GM21447 (cell line): ENCODE data around the gene TRIM5.
A peak's percentile ranks its signal among the peaks of the same experiment; 100 is the strongest.
"Not testable (repeated sequence)": the region's sequence is repeated elsewhere in the genome, so short reads cannot be mapped to it uniquely, and the experiment has no call there.

ENCODE experiments used
- ATAC-seq: cut with Tn5 transposase; IDR thresholded peaks from one replicate; pipeline ENCODE4 v1.9.1; 2021; ENCODE audit not compliant: unreplicated experiment

Gene TRIM5, protein sequence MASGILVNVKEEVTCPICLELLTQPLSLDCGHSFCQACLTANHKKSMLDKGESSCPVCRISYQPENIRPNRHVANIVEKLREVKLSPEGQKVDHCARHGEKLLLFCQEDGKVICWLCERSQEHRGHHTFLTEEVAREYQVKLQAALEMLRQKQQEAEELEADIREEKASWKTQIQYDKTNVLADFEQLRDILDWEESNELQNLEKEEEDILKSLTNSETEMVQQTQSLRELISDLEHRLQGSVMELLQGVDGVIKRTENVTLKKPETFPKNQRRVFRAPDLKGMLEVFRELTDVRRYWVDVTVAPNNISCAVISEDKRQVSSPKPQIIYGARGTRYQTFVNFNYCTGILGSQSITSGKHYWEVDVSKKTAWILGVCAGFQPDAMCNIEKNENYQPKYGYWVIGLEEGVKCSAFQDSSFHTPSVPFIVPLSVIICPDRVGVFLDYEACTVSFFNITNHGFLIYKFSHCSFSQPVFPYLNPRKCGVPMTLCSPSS

GRCh38 chr11:5684646-5685362 lies at the start of gene TRIM5:
Gene TRIM5, minus strand, starts transcription at chr11:5685074. Its CDS starts 4,897 bp downstream, at chr11:5680177.
- ATAC-seq, result peak; percentile 74

DNA sequence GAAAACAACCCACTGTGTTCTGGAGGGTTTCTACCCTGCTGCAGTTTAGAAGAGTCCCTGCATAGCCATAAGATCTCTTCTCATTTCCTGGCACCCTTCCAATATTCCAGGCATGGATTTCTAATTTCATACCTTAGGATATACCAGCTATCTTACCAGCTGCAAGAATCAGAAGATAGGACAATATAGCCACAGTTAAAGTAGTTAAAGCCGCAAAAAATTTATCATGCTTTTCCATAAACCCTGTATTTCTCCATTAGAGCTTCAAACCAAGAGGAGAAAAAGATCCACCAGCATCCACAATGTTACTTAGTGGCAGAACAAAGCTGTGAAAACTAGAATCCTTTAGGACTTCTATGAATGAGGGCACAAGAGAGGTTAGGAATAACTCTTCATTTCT lies 42.8 kb upstream of the TRIM5 start:
- ATAC-seq, result no peak

- ATAC-seq, result no peak
Measured at GRCh38 chr11:5726351-5726750, 41.5 kb upstream of the TRIM5 start.

DNA sequence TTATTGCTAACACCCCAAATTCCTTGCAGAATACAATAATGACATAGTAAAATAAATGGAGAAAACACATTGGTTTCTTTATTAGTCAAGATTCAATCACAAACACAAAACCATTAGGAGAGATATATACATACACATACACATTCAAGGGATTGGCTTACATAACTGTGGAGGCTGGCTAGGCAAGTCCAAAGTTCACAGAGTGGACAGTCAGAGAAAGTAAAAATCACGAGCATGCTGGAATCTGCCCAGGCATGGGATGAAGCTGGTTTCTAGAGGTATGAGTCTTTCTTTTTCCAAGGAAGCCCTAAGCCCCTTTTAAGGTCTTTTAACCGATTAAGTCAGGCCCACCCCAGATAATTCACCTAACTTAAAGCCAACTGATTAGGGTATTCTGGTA lies 37.7 kb upstream of the TRIM5 start:
- no peak for ATAC-seq

GRCh38 chr11:5719703-5720495 lies 35.0 kb upstream of the TRIM5 start:
- ATAC-seq, result no peak

DNA sequence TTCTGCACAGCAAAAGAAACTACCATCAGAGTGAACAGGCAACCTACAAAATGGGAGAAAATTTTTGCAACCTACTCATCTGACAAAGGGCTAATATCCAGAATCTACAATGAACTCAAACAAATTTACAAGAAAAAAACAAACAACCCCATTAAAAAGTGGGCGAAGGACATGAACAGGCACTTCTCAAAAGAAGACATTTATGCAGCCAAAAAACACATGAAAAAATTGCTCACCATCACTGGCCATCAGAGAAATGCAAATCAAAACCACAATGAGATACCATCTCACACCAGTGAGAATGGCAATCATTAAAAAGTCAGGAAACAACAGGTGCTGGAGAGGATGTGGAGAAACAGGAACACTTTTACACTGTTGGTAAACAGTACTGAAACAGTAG lies 31.6 kb upstream of the TRIM5 start:
- not testable (repeated sequence) for ATAC-seq

DNA sequence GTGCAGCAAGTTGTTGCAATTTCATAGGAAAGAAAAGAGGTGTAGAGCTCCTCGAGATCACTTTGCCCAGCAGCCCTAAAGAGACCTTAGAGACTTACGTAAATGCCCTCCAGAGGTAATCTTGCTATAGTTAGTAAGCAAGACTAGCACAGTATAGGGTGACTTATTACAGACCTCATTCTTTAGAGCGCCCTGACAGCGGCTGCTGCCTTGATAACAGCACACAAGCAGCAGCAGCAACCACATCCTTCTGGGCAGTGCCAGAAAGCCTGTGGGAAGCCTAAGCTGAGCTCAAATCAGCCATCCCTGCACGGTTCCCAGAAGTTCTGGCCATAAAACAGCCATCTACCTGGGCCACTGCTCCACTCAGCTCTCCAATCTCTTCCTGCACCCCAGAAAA lies 28.8 kb upstream of the TRIM5 start:
- ATAC-seq, result no peak

- peak; percentile 61 for ATAC-seq
Measured at GRCh38 chr11:5712507-5712906, 27.6 kb upstream of the TRIM5 start.

DNA sequence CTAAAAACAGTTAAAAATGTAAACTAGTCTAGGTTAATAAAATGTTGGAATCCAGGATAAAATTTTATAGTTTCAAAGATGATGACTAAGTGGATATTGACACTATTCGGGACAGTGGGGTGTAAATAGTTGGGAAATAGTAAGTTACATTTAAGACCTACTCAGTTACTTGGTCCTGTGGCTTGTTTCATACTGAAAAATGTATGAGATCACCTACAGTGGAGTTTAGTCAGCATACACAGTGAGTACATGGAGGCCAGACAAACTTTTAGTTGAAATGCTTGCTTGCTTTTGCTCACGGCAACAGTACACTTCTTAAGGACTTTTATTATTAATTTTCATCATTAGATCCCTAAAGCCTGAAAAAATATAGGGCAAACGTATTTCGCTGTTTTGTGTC lies 20.8 kb upstream of the TRIM5 start:
- no peak for ATAC-seq

GRCh38 chr11:5703741-5704536 lies 19.1 kb upstream of the TRIM5 start:
- ATAC-seq, result peak; percentile 84

DNA sequence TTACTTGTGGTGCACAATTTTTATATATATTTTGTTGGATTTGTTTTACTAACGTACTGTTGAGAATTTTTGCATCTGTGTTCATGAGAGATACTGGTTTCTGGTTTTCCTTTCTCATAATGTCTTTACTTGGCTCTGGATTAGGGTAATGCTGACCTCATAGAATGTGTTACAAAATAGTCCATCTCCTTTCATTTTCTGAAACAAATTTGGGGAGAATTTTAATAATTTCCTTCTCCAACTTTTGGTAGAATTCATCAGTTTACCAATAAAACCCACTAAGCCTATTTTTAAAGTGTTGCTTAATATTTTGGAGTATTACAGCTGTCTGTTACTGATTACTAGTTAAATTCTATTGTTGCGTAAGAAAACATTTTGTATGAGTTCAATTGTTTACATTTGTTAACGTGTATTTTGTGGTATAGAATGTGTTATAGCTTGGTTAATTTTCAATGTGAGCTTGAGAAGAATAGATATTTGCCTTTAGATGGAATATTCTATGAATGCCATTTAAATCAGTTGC lies 16.2 kb upstream of the TRIM5 start:
- ATAC-seq, result no peak

DNA sequence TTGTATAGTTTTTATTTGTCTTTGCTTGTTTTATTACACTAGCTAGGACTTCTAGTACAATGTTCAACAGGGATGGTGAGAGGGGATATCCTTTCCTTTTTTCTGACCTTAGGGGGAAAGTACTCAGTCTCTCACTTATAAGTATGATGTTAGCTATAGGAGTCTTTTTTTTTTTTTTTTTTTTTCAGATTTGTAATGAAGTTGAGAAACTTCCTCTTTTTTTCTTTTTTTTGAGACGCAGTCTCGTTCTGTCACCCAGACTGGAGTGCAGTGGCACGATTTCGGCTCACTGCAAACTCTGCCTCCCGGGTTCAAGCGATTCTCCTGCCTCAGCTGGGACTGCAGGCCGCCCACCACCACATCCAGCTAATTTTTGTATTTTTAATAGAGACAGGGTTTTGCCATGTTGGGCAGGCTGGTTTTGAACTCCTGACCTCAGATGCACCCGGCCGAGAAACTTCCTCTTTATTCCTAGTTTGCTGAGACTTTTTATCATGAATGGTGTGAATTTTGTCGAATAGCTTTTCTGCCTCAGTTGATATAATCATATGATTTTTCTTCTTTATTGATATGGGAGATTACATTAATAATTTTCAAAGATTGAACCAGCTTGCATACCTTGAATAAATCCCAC lies 15.7 kb upstream of the TRIM5 start:
- ATAC-seq, result no peak

DNA sequence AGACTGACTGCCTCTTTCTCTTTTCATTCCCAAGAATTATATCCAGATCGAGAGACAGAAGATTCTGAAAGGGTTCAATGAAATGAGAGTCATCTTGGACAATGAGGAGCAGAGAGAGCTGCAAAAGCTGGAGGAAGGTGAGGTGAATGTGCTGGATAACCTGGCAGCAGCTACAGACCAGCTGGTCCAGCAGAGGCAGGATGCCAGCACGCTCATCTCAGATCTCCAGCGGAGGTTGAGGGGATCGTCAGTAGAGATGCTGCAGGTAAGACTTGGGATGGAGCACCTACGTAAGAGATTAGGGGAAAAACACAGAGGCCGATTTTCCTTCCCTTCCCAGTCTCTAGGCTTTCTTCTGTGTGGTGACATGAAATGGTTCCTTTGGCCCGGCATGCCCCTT lies 13.4 kb upstream of the TRIM5 start:
- ATAC-seq, result no peak

- no peak for ATAC-seq
Measured at GRCh38 chr11:5696210-5696609, 11.3 kb upstream of the TRIM5 start.

DNA sequence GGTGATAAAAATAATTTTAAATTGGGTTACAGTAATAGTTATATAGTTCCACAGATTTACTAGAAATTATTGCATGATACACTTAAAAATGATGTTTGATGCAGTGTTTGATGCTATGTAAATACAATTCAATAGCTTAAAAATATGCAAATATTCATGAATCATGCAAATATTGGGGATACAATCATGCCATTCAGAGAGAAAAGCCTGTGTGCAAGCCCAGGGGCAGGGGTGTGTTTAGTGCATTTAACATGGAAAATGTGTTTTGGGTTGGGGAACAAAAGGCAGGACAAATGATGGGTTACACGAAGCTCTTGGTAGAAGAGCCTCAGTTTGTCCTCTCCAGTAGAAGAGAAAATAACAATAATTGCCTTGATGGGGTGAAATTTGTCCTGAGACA lies 10.7 kb upstream of the TRIM5 start:
- no peak for ATAC-seq

GRCh38 chr11:5694642-5695041 lies 9.8 kb upstream of the TRIM5 start:
- no peak for ATAC-seq

DNA sequence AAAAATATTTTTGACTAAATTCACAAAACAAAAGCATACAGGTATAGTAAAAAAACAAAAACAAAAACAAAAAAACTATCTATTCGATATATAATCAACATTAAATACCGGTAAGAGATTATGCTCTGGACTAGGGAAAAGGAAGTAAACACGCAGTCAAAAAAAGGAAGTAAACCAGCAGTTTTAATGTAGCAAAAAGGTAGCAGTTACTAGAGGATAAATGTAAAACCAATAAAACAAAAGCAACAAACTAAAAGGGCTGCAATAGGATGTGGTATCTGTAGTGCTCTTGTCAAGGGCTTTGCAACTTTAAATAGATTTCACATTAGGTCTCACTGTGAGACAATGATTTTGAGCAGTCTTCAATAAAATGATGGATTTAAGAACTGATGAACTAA lies 7.1 kb upstream of the TRIM5 start:
- no peak for ATAC-seq

DNA sequence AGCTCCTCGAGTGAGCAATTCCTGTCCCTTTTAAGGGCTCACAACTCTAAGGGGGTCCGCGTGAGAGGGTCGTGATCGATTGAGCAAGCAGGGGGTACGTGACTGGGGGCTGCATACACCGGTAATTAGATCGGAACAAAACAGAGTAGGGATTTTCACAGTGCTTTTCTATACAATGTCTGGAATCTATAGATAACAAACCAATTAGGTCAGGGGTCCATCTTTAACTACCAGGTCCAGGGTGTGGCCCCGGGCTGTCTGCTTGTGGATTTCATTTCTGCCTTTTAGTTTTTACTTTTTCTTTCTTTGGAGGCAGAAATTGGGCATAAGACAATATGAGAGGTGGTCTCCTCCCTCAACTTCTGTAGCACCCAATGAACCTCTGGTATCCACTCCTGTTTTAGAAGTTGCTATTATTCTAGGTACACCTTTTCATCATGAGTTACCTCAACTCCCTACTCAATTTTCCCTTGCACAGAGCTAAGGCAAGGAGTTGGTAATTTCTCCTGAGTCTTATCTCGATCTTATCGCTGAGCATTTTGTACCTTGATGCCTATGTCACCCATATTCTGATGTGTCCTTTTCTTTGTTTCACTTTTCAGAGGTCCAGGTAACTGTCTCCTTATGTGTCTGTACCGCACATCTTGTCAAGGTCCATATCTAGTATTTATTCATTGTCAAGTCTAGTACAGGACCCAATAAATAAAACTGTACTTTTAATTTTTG lies 6.5 kb upstream of the TRIM5 start:
- not testable (repeated sequence) for ATAC-seq

GRCh38 chr11:5690736-5691135 lies 5.9 kb upstream of the TRIM5 start:
- ATAC-seq, result no peak
